Mammary epithelial cell (primary cell): Measurements from ENCODE around the gene CHPF.

Source experiments
- EZH2 ChIP-seq: IDR thresholded peaks from 2 replicates; pipeline ENCODE4 v1.6.1; 2012; ENCODE audit warnings: low read length, inconsistent platforms, borderline replicate concordance
- TF ChIP-seq, protein P1 (sequence below), 2 donors: IDR thresholded peaks in 1 of 2; conservative IDR thresholded peaks in 1 of 2; 2 replicates each; pipeline ENCODE4 v1.5.1; 2011 to 2012; ENCODE audit warnings: inconsistent platforms in 2 of 2, low read length in 2 of 2, mild to moderate bottlenecking in 2 of 2, control low read depth in 1 of 2, low read depth in 1 of 2; ENCODE audit not compliant: insufficient read depth in 1 of 2; ENCODE audit errors: extremely low read depth in 1 of 2

DNA sequence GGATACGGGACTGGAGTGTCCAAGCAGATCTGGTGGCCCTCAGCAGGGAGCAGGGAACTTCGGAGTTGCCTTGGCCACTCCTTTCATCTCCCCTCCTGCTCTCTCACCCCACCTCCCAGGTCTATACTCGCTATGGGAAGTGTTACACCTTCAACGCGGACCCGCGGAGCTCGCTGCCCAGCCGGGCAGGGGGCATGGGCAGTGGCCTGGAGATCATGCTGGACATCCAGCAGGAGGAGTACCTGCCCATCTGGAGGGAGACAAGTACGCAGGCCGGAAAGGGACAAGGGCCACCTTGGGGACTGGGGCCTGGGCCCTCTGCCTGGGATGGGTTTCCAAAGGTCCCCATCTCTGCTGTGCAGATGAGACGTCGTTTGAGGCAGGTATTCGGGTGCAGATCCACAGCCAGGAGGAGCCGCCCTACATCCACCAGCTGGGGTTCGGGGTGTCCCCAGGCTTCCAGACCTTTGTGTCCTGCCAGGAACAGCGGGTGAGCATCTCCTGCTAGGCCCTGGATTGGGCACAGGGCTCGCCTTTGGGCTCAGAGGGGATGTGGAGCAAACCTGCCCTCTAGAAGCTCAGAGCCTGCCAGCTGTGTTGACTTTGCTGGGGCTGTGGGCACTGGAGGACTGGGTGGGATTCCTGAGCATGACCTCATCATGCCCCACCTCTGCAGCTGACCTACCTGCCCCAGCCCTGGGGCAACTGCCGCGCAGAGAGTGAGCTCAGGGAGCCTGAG, 11.8 kb downstream of the CHPF start:
- TF ChIP-seq, protein P1, sequence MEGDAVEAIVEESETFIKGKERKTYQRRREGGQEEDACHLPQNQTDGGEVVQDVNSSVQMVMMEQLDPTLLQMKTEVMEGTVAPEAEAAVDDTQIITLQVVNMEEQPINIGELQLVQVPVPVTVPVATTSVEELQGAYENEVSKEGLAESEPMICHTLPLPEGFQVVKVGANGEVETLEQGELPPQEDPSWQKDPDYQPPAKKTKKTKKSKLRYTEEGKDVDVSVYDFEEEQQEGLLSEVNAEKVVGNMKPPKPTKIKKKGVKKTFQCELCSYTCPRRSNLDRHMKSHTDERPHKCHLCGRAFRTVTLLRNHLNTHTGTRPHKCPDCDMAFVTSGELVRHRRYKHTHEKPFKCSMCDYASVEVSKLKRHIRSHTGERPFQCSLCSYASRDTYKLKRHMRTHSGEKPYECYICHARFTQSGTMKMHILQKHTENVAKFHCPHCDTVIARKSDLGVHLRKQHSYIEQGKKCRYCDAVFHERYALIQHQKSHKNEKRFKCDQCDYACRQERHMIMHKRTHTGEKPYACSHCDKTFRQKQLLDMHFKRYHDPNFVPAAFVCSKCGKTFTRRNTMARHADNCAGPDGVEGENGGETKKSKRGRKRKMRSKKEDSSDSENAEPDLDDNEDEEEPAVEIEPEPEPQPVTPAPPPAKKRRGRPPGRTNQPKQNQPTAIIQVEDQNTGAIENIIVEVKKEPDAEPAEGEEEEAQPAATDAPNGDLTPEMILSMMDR (conservative IDR thresholded peaks at IDR 0.05 in 1 of 2, IDR thresholded peaks at IDR 0.05 in 1 of 2; ENCODE audit: extremely low read depth in 1 of 2, insufficient read depth in 1 of 2, low read depth in 1 of 2, low read length in 2 of 2): no peak
- TF ChIP-seq EZH2: no peak
